Pulmonary artery endothelial cell (primary cell): ENCODE measurements around the gene FAM76B. TPM values are rescaled to one million over a fixed set of nuclear protein-coding genes. Genes with fewer than 3 reads are reported as not detected.

ENCODE experiments used
- DNase-seq: peaks from one replicate; pipeline ENCODE4 v3.0.0-alpha.2; 2011; ENCODE audit warnings: low read depth, low spot score
- total RNA-seq: library from RNA; depleted of rRNA; stranded (reverse); fragments of >200 nt; gene quantifications from 2 replicates; pipeline ENCODE4 v1.2.3, GENCODE V29; 2014

Gene FAM76B
- total RNA-seq, 1 donor from 2014 or later, result 20.8 TPM

DNA sequence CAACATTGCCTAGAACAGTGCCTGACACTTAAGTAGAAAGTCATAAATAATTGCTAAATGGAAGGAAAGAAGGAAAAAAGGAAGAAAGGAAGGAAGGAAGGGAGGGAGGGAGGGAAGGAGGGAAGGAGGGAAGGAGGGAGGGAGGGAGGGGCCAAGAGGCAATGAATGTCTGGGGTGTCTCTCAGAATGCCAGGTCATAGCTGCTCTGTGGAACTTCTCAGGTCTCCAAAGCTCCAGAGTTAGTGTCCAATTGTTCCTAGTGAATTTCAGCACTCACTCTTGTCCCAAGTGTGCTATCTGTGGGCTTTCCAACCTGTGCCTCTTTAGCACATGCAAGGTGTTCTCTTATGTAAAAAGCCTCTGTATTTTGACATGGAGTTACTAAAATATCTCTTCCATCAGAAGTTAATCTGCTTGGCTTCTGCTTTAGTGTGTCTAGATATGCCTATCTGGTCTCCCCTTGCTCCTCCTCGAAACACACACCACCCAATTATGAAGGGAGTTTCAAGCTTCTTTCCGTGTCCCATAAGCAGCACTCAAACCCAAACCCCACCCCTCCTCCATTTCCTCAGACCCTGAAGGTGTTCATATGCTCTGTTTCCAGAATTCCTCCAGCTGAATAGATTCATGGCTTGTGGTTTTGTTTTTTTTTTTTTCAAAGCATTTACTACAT lies 56.5 kb downstream of the FAM76B start:
- no peak for DNase-seq

DNA sequence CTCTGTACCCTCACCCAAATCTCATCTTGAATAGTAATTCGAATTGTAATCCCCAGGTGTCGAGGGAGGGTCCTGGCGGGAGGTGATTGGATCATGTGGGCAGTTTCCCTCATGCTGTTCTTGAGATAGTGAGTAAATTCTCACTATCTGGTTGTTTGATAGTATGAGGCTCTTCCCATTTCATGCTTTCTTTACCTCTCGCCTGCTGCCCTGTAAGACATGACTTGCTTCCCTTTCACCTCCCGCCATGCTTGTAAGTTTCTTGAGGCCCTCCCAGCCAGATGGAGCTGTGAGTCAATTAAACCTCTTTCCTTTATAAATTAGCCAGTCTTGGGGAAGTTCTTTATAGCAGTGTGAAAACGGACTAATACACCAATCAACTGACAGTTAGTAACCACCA lies 60.1 kb downstream of the FAM76B start:
- no peak for DNase-seq

DNA sequence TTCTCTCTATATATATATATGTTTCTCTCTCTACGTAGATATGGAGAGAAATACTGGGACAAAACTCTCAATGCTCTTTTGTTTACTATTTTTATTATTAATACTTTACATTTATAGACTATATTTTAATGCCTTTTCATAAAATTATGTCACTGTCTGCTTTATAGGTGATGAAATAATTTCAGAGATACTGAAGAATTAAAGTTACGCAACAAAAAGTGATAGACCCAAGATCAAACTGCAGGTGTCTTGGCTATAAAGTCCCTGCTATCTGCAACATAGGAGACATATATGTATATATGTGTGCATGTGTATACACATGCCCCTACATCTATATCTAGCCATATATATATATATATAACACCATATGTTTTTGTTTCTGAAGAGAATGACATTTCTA lies 60.8 kb downstream of the FAM76B start:
- no peak for DNase-seq

DNA sequence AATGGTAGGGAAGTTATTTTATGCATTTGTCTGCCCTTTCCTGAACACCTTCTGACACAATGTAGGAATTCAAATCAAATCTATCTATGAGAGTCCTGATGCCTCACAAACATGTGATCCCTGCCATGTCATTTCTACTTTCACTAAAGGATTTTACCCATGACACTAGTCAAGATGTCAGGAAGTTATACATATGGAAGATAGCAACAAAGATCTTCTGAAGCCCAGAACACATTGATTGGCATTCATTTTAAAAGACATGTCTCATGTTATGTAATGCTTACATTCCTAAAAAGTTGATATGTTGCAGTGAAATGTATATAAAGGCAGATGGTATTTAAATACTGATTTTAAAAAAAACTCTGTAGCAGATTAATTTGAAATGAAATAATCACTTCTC lies 61.5 kb downstream of the FAM76B start:
- no peak for DNase-seq

DNA sequence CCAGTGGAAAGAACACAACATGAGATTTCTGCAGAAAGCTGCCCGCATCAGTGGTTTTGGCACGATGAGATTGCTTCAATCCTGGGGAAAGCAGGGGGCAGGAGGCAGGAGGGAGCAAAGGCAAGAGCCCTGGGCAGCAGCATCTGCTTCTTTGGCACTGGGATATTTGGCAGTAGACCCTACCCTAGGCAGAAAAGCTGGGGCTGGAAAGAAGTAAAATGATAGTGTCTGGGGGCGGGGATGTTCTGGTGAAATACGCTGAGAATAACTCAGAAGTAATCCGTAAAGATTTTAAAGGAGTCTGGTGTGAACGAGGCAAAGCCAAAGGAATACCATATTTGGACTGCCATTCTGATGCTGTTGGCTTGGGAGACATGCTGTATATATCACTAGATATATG lies 62.0 kb downstream of the FAM76B start:
- no peak for DNase-seq

DNA sequence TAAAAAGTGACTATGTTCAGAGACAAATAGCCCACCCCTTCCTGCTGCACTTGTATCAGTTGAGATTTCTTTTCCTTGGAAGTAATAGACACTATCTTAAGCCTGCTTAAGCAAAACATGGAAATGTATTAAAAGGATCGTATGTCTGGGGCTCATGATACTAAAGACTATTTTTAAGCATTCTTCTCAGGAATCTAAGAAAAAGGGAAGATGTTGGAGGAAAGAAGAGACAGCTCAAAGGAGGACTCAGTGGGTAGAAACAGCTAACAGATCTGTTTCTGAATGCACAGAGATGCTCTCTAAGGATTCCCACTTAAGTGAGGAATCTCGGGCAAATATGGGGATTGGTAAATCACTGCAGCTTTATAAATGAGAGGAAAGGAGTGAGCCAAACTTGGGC lies 62.5 kb downstream of the FAM76B start:
- no peak for DNase-seq

DNA sequence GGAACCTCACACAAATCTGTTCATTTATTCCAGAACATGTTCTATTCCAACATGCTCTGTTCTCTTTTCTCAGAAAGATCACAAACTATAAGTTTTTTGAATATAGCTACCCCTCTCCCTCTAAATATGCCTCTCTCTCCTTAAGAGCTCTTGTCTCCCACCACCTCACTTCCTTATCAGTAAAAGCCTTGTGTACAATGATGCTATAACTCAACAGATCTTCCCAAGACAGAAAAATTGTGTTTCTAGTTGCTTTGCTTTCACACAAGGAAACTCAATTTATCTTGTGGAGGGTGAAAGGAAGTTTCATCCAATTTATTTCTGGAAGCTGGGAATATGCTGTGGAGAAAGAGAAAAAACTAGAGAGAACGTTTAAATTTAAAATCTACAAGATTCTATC lies 64.4 kb downstream of the FAM76B start:
- DNase-seq, result no peak

DNA sequence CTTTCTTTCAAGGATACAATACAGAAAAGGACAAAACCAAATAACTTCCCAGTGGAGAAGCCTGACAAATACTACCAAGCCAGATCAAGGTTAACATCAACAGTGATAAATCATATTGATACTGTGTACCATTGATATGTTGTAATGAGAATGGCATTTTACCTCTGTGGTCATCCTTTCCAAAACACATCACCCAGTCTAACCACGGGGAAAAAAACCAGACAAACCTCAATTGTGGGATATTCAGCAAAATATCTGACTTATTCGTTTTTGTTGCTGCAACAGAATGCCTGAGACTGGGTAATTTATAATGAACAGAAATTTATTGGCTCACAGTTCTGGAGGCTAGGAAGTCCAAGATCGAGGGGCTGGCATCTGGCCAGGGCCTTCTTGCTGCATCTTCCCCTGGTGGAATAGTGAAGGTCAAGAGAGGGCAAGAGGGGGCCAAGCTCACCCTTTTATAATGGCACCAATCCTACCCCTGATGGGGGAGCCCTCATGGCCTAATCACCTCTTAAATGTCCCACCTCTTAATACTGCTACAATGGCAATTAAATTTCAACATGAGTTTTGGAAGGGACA lies 66.1 kb downstream of the FAM76B start:
- DNase-seq, result no peak

DNA sequence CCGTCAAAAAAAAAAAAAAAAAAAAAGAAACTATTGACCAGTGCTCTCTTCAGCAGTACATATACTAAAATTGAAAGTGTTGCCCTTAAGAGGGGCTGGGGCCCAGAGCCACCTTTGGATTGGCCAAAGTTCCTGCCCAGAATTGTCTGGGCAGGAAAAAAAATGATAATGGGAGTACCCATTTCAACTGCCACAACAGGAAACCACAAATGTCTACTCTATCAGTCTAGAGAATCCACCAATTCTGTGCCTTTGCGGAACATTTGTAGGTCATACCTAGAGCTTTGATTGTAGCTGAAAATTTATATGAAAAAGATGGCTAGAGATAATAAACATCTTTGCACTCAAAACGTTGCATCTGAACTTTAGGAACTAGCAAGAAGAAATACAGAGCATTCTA lies 69.4 kb downstream of the FAM76B start:
- DNase-seq, result no peak

Other genes starting within 250 kb of the FAM76B start
- 33.2 and 43.9 TPM in 2 replicates for gene CEP57, start 716 bp upstream of the FAM76B start, total RNA-seq
- gene MTMR2, start 134.3 kb upstream of the FAM76B start, total RNA-seq, result 39.2 and 56.7 TPM in 2 replicates